Measurements from ENCODE around the gene MANEA.
A peak's percentile ranks its signal among the peaks of the same experiment; 100 is the strongest.

MANEA gene

DNA sequence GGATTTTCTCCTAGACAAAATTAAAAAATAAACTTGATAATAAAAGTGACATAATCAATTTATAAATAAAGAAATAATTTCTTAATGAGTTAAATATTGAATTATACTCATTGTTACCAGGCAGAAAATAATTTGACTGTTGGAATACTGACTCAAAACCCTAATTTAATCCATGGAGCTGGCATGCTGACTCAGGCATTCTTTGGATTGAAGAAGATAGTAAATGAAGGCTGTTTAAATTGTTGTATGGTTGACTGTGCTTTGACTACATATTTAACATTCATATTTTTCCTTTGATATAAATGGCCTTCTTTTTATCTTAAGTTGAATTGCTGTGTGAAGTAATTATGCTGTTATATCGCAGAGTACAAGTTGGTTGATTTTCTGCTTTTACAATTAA lies 11.7 kb downstream of the MANEA start:
- DNase-seq, result no peak

DNA sequence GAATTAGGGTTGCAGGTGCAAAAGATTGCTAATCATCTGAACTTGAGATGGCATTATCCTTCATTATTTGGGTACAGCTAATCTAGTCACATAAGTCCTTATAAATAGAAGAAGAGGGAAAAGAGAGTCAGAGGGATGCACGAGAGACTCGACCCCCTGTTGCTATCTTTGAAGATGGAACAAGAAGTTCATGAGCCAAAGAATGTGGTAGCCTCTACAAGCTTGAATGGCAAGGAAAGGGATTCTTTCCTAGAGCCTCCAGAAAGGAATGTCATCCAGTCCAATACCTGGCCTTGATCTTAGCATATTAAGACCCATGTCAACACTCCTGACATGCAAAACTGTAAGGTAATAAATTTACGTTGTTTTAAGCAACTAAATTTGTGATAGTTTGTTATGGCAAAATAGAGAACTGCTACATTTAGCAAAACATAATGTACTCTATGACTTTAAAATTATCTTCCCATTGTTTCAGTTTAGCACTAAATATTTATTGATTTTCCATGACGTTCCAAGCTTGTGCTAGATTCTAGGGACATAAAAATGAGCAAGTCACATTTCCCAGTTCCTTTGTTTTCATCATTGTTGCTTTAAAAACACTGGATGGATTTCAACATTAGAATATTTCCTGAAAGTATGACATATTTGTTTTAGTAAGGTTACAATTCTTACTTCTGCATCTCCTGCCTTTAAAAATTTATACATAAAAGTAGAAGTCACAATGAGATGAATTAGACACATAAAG lies 12.7 kb downstream of the MANEA start:
- no peak for DNase-seq

DNA sequence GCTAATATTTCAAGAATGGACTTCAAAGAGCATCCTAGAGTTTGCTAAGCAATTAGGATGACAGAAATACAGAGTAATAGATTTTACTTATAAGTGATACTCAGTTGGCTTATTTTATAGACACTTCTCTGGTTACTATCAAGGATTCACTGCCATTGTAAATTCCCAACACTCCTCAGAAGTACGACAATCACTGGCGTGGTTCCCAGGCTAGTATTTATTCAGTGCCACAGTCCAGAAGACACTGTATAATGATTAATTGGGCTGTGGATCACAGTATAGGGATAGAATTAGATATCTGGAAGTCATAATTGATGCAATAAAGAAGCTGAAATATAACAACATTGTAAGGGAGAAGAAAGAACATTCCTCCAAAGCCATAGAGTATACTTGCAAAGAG lies 15.7 kb downstream of the MANEA start:
- DNase-seq, result no peak

DNA sequence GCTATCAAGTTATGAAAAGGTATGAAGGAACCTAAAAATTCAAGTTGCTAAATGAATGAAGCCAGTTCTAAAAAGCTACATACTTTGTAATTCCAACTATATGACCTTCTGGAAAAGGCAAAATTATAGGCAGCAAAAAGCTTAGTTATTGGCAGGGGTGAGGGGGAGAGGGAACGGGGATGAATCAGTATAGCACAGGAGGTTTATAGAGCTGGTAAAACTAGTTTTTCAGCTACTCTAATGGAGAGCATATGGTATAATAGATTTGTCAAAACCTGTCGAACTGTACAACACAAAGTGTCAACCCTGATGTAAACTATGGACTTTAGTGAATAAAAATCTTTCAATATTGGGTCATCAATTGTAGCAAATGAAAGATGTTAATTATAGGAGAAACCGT lies 18.7 kb downstream of the MANEA start:
- no peak for DNase-seq

DNA sequence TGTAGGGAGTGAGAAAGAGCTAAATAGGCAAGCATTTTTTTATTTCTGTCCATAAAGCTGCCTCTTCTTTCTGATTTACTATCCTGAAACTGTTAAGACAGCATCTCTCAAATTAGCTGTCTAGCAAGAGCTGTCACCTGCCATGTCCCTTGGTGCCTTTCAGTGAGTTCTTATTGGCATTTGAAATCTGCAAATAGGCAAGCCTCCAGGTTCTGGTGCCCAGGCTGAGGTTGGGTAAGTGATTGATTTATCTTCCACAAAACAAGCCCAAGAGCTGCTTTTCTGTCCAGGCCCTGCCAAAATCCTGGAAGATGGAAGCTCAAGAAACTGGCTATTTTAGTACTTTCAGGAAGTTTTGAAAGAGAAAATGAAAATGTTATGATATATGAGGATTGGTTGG lies 22.4 kb downstream of the MANEA start:
- no peak for DNase-seq

DNA sequence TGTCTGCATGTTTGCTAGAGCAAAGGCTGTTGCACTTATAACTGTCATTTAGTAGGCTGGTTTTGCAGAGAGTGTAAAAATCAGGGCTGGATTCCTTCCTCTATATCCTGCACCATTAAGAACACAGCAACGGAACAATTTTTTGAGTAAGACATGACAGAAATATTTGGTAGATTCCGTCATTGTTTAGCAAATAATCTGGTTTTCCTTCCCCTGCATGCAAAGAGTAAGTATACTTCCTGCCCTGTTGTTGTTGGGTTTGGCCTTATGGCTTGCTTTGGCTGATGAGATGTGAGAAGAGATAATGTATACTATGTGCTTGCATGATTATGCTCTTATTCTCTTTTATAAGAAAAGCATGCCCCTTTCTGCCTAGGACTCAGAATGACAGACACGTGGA lies 23.8 kb downstream of the MANEA start:
- no peak for DNase-seq

DNA sequence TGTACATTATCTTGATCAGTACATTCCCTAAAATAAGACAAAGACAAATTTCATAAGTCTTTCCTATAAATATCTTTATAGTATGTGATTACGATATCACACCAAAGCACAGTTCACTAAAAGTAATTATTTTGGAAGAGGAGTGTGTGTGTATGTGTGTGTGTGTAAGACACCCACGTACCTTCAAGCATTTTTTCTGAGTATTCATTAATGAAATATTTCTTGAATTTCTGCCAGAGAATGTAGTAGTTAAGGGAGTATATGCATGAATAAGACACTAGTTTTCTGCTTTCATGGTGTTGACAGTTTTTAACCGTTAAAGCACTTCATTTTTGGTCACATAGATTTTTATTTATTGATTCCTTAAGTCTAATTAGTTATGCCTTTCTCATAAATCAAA lies 36.8 kb downstream of the MANEA start:
- DNase-seq, result no peak

DNA sequence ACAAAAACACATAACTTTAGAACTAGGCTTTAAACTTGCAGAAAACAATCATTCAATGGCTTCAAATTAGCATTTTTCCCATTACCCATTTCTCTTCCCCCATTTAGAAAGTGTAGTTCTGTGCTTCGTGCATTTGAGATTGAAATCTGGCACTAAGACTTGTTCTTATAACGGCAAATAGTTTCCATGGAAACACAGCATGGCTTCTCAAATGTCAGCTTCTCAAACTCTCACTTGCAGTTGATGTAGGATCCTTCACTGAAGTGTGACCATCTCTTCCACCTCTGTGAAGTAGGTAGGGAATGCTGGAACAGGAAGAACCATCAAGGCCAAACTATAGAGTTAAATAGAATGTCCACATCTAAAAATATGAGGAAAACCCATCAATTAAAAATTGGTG lies 52.2 kb downstream of the MANEA start:
- peak; percentile 13 for DNase-seq

DNA sequence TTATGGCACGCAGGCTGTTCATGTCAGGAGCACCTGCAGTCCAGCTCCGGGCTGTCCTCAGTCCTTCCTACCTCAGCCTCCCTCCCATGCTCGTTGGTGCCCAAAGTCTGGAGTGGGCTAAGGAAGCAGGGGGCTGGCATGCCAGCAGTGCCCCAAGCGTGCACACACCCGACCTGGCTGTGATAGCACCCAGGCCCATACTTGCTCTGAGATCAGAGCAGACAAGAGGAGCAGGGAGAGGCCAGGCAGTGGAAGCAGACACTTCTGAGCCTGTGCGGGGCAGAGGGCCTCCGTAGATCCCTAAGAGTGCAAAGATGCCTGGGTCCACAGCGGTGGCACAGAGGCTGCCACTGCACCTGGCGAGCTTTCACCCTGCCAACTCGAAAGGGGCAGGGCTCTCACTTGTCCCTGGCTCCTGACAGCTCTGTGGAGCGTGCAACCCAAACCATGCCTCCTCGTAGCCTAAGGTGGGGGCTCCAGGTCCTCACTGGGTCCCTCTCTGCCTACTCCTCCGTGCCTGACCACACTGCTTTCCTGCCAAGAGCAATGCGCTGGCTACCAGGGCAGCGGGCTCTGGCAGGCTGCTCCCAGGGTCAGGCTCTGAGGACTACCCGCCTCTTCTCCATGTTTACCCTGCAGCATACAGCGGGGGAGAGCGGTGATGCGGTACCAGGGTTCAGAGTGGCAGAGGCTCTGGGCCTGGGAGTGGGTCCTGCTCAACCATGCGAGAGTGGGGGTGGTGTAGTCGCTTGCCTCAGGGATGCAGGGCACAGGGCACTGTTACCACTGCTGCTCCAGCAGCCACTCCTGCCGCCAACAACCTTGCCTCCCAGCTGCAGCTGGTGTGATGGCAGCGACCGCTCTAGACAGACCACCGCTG lies 59.5 kb downstream of the MANEA start:
- DNase-seq, result no peak

DNA sequence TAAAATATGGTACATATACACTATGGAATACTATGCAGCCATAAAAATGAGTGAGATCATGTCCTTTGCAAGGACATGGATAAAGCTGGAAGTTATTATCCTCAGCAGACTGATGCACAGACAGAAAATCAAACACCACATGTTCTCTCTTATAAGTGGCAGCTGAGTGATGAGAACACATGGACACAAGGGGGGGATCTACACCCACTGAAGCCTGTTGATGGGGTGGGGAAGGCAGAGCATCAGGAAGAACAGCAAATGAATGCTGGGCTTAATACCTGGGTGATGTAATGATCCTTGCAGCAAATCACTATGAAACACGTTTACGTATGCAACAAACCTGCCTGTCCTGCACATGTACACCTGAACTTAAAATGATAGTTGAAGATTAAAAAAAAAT lies 71.3 kb downstream of the MANEA start:
- DNase-seq, result no peak

DNA sequence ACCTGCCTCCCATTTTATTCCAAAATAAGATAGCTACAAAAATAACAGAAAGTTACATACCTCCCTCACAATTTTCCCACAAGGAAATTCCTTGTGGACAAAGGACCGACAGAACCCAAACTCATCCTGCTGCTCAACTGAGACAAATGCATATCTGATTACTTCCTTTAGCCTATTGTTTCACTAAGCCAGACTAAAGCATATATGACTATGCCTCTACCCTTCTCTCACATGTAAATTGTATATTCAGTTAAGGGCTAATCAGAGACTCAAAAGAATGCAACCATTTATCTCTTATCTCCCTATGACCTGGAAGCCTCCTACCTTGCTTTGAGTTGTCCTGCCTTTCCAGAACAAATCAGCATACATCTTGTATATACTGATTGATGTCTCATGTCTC lies 72.1 kb downstream of the MANEA start:
- DNase-seq, result no peak

DNA sequence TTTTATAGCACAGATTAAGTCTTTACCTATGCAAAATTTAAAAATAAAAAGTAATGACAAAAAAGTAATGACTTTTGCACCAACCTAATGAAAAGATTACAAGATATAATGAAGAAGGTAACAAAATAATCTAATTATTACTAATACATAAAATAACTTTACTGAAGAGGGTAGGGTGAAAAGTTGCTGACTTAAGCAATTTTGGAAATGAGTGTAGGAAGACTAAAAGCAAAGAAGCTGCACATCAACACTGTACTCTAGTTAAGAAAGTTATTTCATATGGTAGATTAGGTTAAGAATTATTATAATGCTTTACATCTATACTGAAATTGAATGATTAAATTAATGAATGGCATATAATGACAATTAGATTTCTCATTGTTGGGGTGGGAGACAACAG lies 76.8 kb downstream of the MANEA start:
- DNase-seq, result no peak

DNA sequence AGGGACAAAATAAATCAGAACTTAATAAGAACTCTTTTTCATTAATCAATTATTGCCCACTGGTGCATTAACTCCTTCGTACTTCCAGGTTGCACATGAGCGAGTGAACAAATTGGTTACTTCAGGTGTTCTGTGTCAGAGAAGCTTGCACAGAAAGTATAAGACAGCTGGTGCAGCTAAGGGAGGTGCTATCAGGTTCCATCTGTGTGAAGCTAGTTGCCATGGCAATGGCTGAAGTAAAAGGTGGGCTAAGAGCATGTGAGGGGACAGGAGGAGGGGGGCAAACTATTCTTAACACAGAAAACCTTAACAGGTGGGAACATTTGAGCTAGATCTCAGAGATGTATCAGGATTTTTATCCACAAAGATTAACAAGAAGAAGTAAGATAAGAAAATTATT lies 81.6 kb downstream of the MANEA start:
- no peak for DNase-seq

Measured in DMS 273 treated with DMSO at 0.1 percent for 48 hours (cell line).